Esophagus muscularis mucosa (tissue), 4 donors: ENCODE data around the gene FMN2. TPM values are rescaled to one million over a fixed set of nuclear protein-coding genes. Genes with fewer than 3 reads are reported as not detected.

Experiments used
- DNase-seq: peaks from one replicate; pipeline ENCODE4 v3.0.0-alpha.2; 2017; ENCODE audit errors: extremely low spot score
- H3K27ac ChIP-seq, 4 donors: fragments of 200-600 bp; sonication (generic); replicated peaks in 1 of 4; 1 replicate in 3 of 4; 2 replicates in 1 of 4; pipeline ENCODE4 v1.5.1; 2016 to 2019; ENCODE audit warnings: mild to moderate bottlenecking in 1 of 4
- H3K27me3 ChIP-seq, 4 donors: fragments of 200-600 bp; sonication (generic); one replicate each; pipeline versions ENCODE4 v1.5.1 to v1.6.0; 2016 to 2019
- H3K36me3 ChIP-seq, 4 donors: fragments of 200-600 bp; sonication (generic); one replicate each; pipeline ENCODE4 v1.5.1; 2016 to 2019
- H3K4me1 ChIP-seq, 4 donors: fragments of 200-600 bp; sonication (generic); one replicate each; pipeline ENCODE4 v1.5.1; 2016 to 2019
- H3K4me3 ChIP-seq, 4 donors: fragments of 200-600 bp; sonication (generic); 1 replicate in 2 of 4; 2 replicates in 2 of 4; pipeline ENCODE4 v1.5.1; 2016 to 2019; ENCODE audit warnings: mild to moderate bottlenecking in 4 of 4, moderate library complexity in 1 of 4
- H3K9me3 ChIP-seq, 4 donors: fragments of 200-600 bp; sonication (generic); 1 replicate in 3 of 4; 2 replicates in 1 of 4; pipeline ENCODE4 v1.5.1; 2016 to 2019
- CTCF ChIP-seq, 3 experiments: fragments of 200-600 bp in 2 of 3; fragments of 450-650 bp in 1 of 3; sonication (generic) in 2 of 3; IDR thresholded peaks; one replicate each; pipeline ENCODE4 v1.5.1; 2017 to 2019; ENCODE audit warnings: antibody characterized with exemption in 3 of 3, mild to moderate bottlenecking in 2 of 3, moderate library complexity in 1 of 3
- EP300 ChIP-seq: sonication (generic); formaldehyde crosslinking; IDR thresholded peaks from one replicate; pipeline ENCODE4 v1.6.1; 2017; ENCODE audit warnings: antibody characterized with exemption
- POLR2A ChIP-seq: fragments of 450-650 bp; IDR thresholded peaks from one replicate; pipeline ENCODE4 v1.6.1; 2017; ENCODE audit warnings: antibody characterized with exemption, moderate library complexity, mild to moderate bottlenecking, low read depth
- POLR2AphosphoS5 ChIP-seq, 2 donors: sonication (generic); formaldehyde crosslinking; IDR thresholded peaks; one replicate each; pipeline ENCODE4 v1.6.1; 2017; ENCODE audit warnings: antibody characterized with exemption in 2 of 2
- WGBS: methylation state at CpG from one replicate; pipeline ENCODE4 v1.1.5; 2018; 5-methylcytosine and 5-hydroxymethylcytosine counted together
- intact Hi-C: fragments of 100-400 bp; cut with DNase I; formaldehyde crosslinking; loops from one replicate; pipeline ENCODE4 v1.15.1; 2023
- total RNA-seq, 4 donors: library from RNA; depleted of rRNA; stranded (reverse); fragments of >200 nt; gene quantifications; one replicate each; pipeline versions ENCODE4 v1.1.0 to v1.2.1, GENCODE V29; 2016

FMN2 gene
- total RNA-seq, 4 donors from 2014 or later: 0.32 to 2.5 (median 1.4) TPM

- H3K9me3 ChIP-seq: no peaks in the 10 kb centered on the region
- WGBS: 43% methylated on average over 3 of the region's 3 CpGs
- peaks cover 0 to 18% (median 14%) of the 10 kb centered on the region in 4 donors for H3K4me1 ChIP-seq
- no peaks in the 10 kb centered on the region for H3K36me3 ChIP-seq
- no peaks in the 10 kb centered on the region for H3K27me3 ChIP-seq
- H3K4me3 ChIP-seq: no peak overlapping the region
- TF ChIP-seq EP300 (no peak), POLR2A (no peak), CTCF (IDR thresholded peaks at IDR 0.05) (no peak), POLR2AphosphoS5 (IDR thresholded peaks at IDR 0.05) (no peak)
- intact Hi-C loops: loop anchor here (5.0 kb wide), 1 partner anchor 414 kb away; no protein-coding TSS in a partner anchor
- DNase-seq: no peak
- peak overlapping the region in 2 of 4 donors; percentile 20 to 50 for H3K27ac ChIP-seq
These were observed 102.0 kb downstream of the FMN2 start for GRCh38 chr1:240193679-240194078.

GRCh38 chr1:240194120-240194519, 102.4 kb downstream of the FMN2 start:
- no peak overlapping the region for H3K4me3 ChIP-seq
- no peaks in the 10 kb centered on the region for H3K9me3 ChIP-seq
- H3K27me3 ChIP-seq: no peaks in the 10 kb centered on the region
- TF ChIP-seq POLR2A (no peak), EP300 (no peak), POLR2AphosphoS5 (IDR thresholded peaks at IDR 0.05) (no peak), CTCF (IDR thresholded peaks at IDR 0.05) (no peak)
- peaks cover 0 to 18% (median 14%) of the 10 kb centered on the region in 4 donors for H3K4me1 ChIP-seq
- no peaks in the 10 kb centered on the region for H3K36me3 ChIP-seq
- no peak for DNase-seq
- 63% methylated on average over 2 of the region's 2 CpGs for WGBS
- H3K27ac ChIP-seq: peak overlapping the region; percentile 34 to 57 (median 49)
- intact Hi-C loops: loop anchor here (5.0 kb wide), 1 partner anchor 413 kb away; no protein-coding TSS in a partner anchor

GRCh38 chr1:240198376-240198775, 106.7 kb downstream of the FMN2 start:
- H3K4me3 ChIP-seq: no peak overlapping the region
- DNase-seq: no peak
- intact Hi-C loops: no loop called here
- 92% methylated on average over 4 of the region's 4 CpGs for WGBS
- H3K4me1 ChIP-seq: peaks cover 0 to 13% (median 10%) of the 10 kb centered on the region in 4 donors
- no peaks in the 10 kb centered on the region for H3K27me3 ChIP-seq
- TF ChIP-seq CTCF (IDR thresholded peaks at IDR 0.05) (no peak), POLR2AphosphoS5 (IDR thresholded peaks at IDR 0.05) (no peak), EP300 (no peak), POLR2A (no peak)
- H3K27ac ChIP-seq: no peak overlapping the region
- no peaks in the 10 kb centered on the region for H3K36me3 ChIP-seq
- peaks cover 0 to 11% (median 5%) of the 10 kb centered on the region in 4 donors for H3K9me3 ChIP-seq

- 81% methylated on average over 9 of the region's 9 CpGs for WGBS
These were observed 108.3 kb downstream of the FMN2 start for GRCh38 chr1:240199758-240200645.

More at GRCh38 chr1:240199758-240200645, 108.3 kb downstream of the FMN2 start:
- Histone ChIP-seq H3K27me3 (no peaks in the 10 kb centered on the region), H3K4me3 (no peak overlapping the region), H3K27ac (no peak overlapping the region), H3K9me3 (peaks cover 0 to 11% (median 5%) of the 10 kb centered on the region in 4 donors), H3K36me3 (no peaks in the 10 kb centered on the region), H3K4me1 (no peaks in the 10 kb centered on the region)
- no peak for DNase-seq
- intact Hi-C loops: no loop called here
- TF ChIP-seq EP300 (no peak), POLR2A (no peak), POLR2AphosphoS5 (IDR thresholded peaks at IDR 0.05) (no peak), CTCF (IDR thresholded peaks at IDR 0.05) (no peak)
